Endothelial cell of umbilical vein (primary cell): ENCODE measurements around the gene POLR2L.

Experiments used
- EZH2 ChIP-seq: IDR thresholded peaks from 2 replicates; pipeline ENCODE4 v1.6.1; 2012; ENCODE audit warnings: borderline replicate concordance, low read depth, mild to moderate bottlenecking, moderate library complexity, low read length, inconsistent platforms; ENCODE audit not compliant: severe bottlenecking
- TF ChIP-seq, protein P1 (sequence below), 2 donors: IDR thresholded peaks; 1 replicate in 1 of 2; 2 replicates in 1 of 2; pipeline ENCODE4 v1.5.1; 2011; ENCODE audit warnings: low read length in 2 of 2, mild to moderate bottlenecking in 2 of 2, moderate library complexity in 2 of 2, control low read depth in 1 of 2, inconsistent platforms in 1 of 2, low read depth in 1 of 2; ENCODE audit not compliant: insufficient read depth in 1 of 2; ENCODE audit errors: extremely low read depth in 1 of 2

GRCh38 chr11:815675-816432, 26.5 kb downstream of the POLR2L start:
- TF ChIP-seq, protein P1, sequence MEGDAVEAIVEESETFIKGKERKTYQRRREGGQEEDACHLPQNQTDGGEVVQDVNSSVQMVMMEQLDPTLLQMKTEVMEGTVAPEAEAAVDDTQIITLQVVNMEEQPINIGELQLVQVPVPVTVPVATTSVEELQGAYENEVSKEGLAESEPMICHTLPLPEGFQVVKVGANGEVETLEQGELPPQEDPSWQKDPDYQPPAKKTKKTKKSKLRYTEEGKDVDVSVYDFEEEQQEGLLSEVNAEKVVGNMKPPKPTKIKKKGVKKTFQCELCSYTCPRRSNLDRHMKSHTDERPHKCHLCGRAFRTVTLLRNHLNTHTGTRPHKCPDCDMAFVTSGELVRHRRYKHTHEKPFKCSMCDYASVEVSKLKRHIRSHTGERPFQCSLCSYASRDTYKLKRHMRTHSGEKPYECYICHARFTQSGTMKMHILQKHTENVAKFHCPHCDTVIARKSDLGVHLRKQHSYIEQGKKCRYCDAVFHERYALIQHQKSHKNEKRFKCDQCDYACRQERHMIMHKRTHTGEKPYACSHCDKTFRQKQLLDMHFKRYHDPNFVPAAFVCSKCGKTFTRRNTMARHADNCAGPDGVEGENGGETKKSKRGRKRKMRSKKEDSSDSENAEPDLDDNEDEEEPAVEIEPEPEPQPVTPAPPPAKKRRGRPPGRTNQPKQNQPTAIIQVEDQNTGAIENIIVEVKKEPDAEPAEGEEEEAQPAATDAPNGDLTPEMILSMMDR (IDR thresholded peaks at IDR 0.05; ENCODE audit: extremely low read depth in 1 of 2, insufficient read depth in 1 of 2, low read depth in 1 of 2, low read length in 2 of 2), result no peak
- TF ChIP-seq EZH2, result no peak
